Uterus (tissue), 2 donors: ENCODE measurements around the gene WDR5.

Source experiments
- CTCF ChIP-seq, 4 experiments: fragments of 200-600 bp in 2 of 4; fragments of 450-650 bp in 2 of 4; sonication (generic) in 2 of 4; IDR thresholded peaks; one replicate each; pipeline ENCODE4 v1.5.1; 2016 to 2019; ENCODE audit warnings: antibody characterized with exemption in 4 of 4, mild to moderate bottlenecking in 2 of 4, moderate library complexity in 1 of 4
- POLR2A ChIP-seq, 2 donors: fragments of 450-650 bp; IDR thresholded peaks; one replicate each; pipeline ENCODE4 v1.6.1; 2016; ENCODE audit warnings: antibody characterized with exemption in 2 of 2, mild to moderate bottlenecking in 1 of 2, moderate library complexity in 1 of 2

GRCh38 chr9:134162212-134162775, 26.4 kb downstream of the WDR5 start:
- no peak for TF ChIP-seq CTCF (IDR thresholded peaks at IDR 0.05)
- TF ChIP-seq POLR2A (IDR thresholded peaks at IDR 0.05): no peak
